Fibroblast of skin of left biceps (primary cell): ENCODE results near the gene ZNF157.

Experiments
- DNase-seq, 2 experiments: peaks; one replicate each; pipeline ENCODE4 v3.0.0-alpha.2; 2013; ENCODE audit warnings: low read depth in 2 of 2

ZNF157 gene

GRCh38 chrX:47446971-47447370 lies 76.6 kb downstream of the ZNF157 start:
- DNase-seq = no peak

GRCh38 chrX:47447607-47448006 lies 77.2 kb downstream of the ZNF157 start:
- no peak for DNase-seq

- DNase-seq = no peak
Observed at GRCh38 chrX:47448165-47448806, 77.9 kb downstream of the ZNF157 start.

GRCh38 chrX:47452112-47452511 lies 81.7 kb downstream of the ZNF157 start:
- DNase-seq = no peak

- no peak for DNase-seq
Observed at GRCh38 chrX:47456080-47456479, 85.7 kb downstream of the ZNF157 start.

- no peak for DNase-seq
Observed at GRCh38 chrX:47458528-47458927, 88.2 kb downstream of the ZNF157 start.

GRCh38 chrX:47460561-47460960 lies 90.2 kb downstream of the ZNF157 start:
- DNase-seq = no peak
